HAP-1 (cell line): Measurements from ENCODE around the gene TOR1B.

Experiments used
- DNase-seq, 2 experiments: peaks; one replicate each; pipeline ENCODE4 v3.0.0-alpha.2; 2016 to 2020; ENCODE audit warnings: low spot score in 2 of 2
- H3K27me3 ChIP-seq: fragments of 250-450 bp; sonication (Bioruptor Pico); 2 replicates; pipeline ENCODE4 v1.5.1; 2020; ENCODE audit warnings: low read depth, mild to moderate bottlenecking, moderate library complexity
- H3K36me3 ChIP-seq: fragments of 250-450 bp; sonication (Bioruptor Pico); replicated peaks from 2 replicates; pipeline ENCODE4 v1.5.1; 2020; ENCODE audit warnings: mild to moderate bottlenecking
- H3K4me1 ChIP-seq: fragments of 250-450 bp; sonication (Bioruptor Pico); 2 replicates; pipeline ENCODE4 v1.5.1; 2020; ENCODE audit warnings: mild to moderate bottlenecking
- H3K4me3 ChIP-seq: fragments of 250-450 bp; sonication (Bioruptor Pico); 2 replicates; pipeline ENCODE4 v1.5.1; 2020; ENCODE audit warnings: mild to moderate bottlenecking, moderate library complexity
- H3K9me3 ChIP-seq: fragments of 250-450 bp; sonication (Bioruptor Pico); 2 replicates; pipeline ENCODE4 v1.5.1; 2020; ENCODE audit warnings: mild to moderate bottlenecking, moderate library complexity
- in situ Hi-C: fragments of 300-500 bp; cut with MboI; formaldehyde crosslinking; loops from 3 replicates; pipeline ENCODE4 v1.14.3; 2020; ENCODE audit warnings: low sequenced_read_pairs, inconsistent platforms, mixed read lengths

The TOR1B gene

GRCh38 chr9:129851821-129852220, 48.8 kb downstream of the TOR1B start:
- Histone ChIP-seq H3K9me3 (no peaks in the 10 kb centered on the region), H3K36me3 (peaks cover 8% of the 10 kb centered on the region), H3K4me3 (no peak overlapping the region), H3K27me3 (no peaks in the 10 kb centered on the region), H3K4me1 (no peaks in the 10 kb centered on the region)
- no peak for DNase-seq
- in situ Hi-C loops, result no loop called here

- no peak overlapping the region for H3K4me3 ChIP-seq
- H3K4me1 ChIP-seq, result no peaks in the 10 kb centered on the region
- H3K36me3 ChIP-seq, result peaks cover 8% of the 10 kb centered on the region
- no peak for DNase-seq
- no peaks in the 10 kb centered on the region for H3K9me3 ChIP-seq
- H3K27me3 ChIP-seq, result no peaks in the 10 kb centered on the region
- in situ Hi-C loops, result no loop called here
Measured at GRCh38 chr9:129852579-129852978, 49.6 kb downstream of the TOR1B start.

- in situ Hi-C loops, result no loop called here
- DNase-seq, result no peak
- no peaks in the 10 kb centered on the region for H3K9me3 ChIP-seq
- no peaks in the 10 kb centered on the region for H3K27me3 ChIP-seq
- H3K4me3 ChIP-seq, result no peak overlapping the region
- H3K36me3 ChIP-seq, result peaks cover 8% of the 10 kb centered on the region
- no peaks in the 10 kb centered on the region for H3K4me1 ChIP-seq
Measured at GRCh38 chr9:129853614-129854013, 50.6 kb downstream of the TOR1B start.

- Histone ChIP-seq H3K4me1 (no peaks in the 10 kb centered on the region), H3K9me3 (no peaks in the 10 kb centered on the region), H3K4me3 (no peak overlapping the region), H3K36me3 (peaks cover 8% of the 10 kb centered on the region), H3K27me3 (no peaks in the 10 kb centered on the region)
- in situ Hi-C loops, result no loop called here
- no peak for DNase-seq
Measured at GRCh38 chr9:129854588-129855110, 51.7 kb downstream of the TOR1B start.

- in situ Hi-C loops, result no loop called here
- Histone ChIP-seq H3K9me3 (no peaks in the 10 kb centered on the region), H3K36me3 (peaks cover 12% of the 10 kb centered on the region), H3K4me3 (no peak overlapping the region), H3K4me1 (no peaks in the 10 kb centered on the region), H3K27me3 (no peaks in the 10 kb centered on the region)
- no peak for DNase-seq
Measured at GRCh38 chr9:129857207-129857606, 54.2 kb downstream of the TOR1B start.

GRCh38 chr9:129858167-129858962, 55.4 kb downstream of the TOR1B start:
- H3K4me1 ChIP-seq, result no peaks in the 10 kb centered on the region

More at GRCh38 chr9:129858167-129858962, 55.4 kb downstream of the TOR1B start:
- in situ Hi-C loops, result no loop called here
- Histone ChIP-seq H3K4me3 (no peak overlapping the region), H3K36me3 (peaks cover 8% of the 10 kb centered on the region; the same call in 1 of the 2 replicates), H3K9me3 (no peaks in the 10 kb centered on the region), H3K27me3 (no peaks in the 10 kb centered on the region)
- no peak for DNase-seq
